ENCODE results near the gene CTLA4.

GRCh38 chr2:203853722-203854121, 13.8 kb upstream of the CTLA4 start:
- no peak for TF ChIP-seq CTCF (IDR thresholded peaks at IDR 0.05)
- TF ChIP-seq POLR2A (IDR thresholded peaks at IDR 0.05): no peak
